A204.1 (cell line): ENCODE measurements around the gene SMYD4.
"Not testable (repeated sequence)": the region's sequence is repeated elsewhere in the genome, so short reads cannot be mapped to it uniquely, and the experiment has no call there.

Experiments
- FAIRE-seq: peaks from 2 replicates; lab custom pipeline; 2012; peaks lifted over from hg19 to GRCh38; lab: Jason Lieb, UNC

The SMYD4 gene

GRCh38 chr17:1820528-1821252 lies 9.0 kb downstream of the SMYD4 start:
- no peak for FAIRE-seq

GRCh38 chr17:1813088-1813487 lies 16.6 kb downstream of the SMYD4 start:
- FAIRE-seq, result no peak

GRCh38 chr17:1810450-1811103 lies 19.1 kb downstream of the SMYD4 start:
- FAIRE-seq, result no peak

- not testable (repeated sequence) for FAIRE-seq
Observed at GRCh38 chr17:1809815-1810214, 19.9 kb downstream of the SMYD4 start.

GRCh38 chr17:1808644-1809043 lies 21.1 kb downstream of the SMYD4 start:
- no peak for FAIRE-seq

- no peak for FAIRE-seq
Observed at GRCh38 chr17:1807890-1808289, 21.8 kb downstream of the SMYD4 start.

- no peak for FAIRE-seq
Observed at GRCh38 chr17:1803280-1803679, 26.4 kb downstream of the SMYD4 start.

GRCh38 chr17:1802429-1802828 lies 27.3 kb downstream of the SMYD4 start:
- FAIRE-seq, result no peak

GRCh38 chr17:1800712-1801111 lies 29.0 kb downstream of the SMYD4 start:
- FAIRE-seq, result no peak

- FAIRE-seq, result no peak
Observed at GRCh38 chr17:1800240-1800639, 29.5 kb downstream of the SMYD4 start.

GRCh38 chr17:1797846-1798245 lies 31.9 kb downstream of the SMYD4 start:
- FAIRE-seq, result not testable (repeated sequence)

- FAIRE-seq, result no peak
Observed at GRCh38 chr17:1797323-1797722, 32.4 kb downstream of the SMYD4 start.

GRCh38 chr17:1796800-1797199 lies 32.9 kb downstream of the SMYD4 start:
- FAIRE-seq, result no peak

- no peak for FAIRE-seq
Observed at GRCh38 chr17:1793447-1793806, 36.3 kb downstream of the SMYD4 start.

- FAIRE-seq, result no peak
Observed at GRCh38 chr17:1792495-1793446, 36.9 kb downstream of the SMYD4 start.

GRCh38 chr17:1789936-1790335 lies 39.8 kb downstream of the SMYD4 start:
- no peak for FAIRE-seq

- FAIRE-seq, result peak; percentile 57
Observed at GRCh38 chr17:1787301-1787902, 42.3 kb downstream of the SMYD4 start.

- no peak for FAIRE-seq
Observed at GRCh38 chr17:1786708-1787107, 43.0 kb downstream of the SMYD4 start.

- FAIRE-seq, result no peak
Observed at GRCh38 chr17:1785930-1786329, 43.8 kb downstream of the SMYD4 start.

GRCh38 chr17:1783834-1784611 lies 45.7 kb downstream of the SMYD4 start:
- no peak for FAIRE-seq

GRCh38 chr17:1783271-1783670 lies 46.4 kb downstream of the SMYD4 start:
- FAIRE-seq, result no peak

GRCh38 chr17:1782171-1782567 lies 47.5 kb downstream of the SMYD4 start:
- no peak for FAIRE-seq
